ENCODE measurements around the gene GIMAP5.
A peak's percentile ranks its signal among the peaks of the same experiment; 100 is the strongest.

- peak; percentile 26 to 70 (median 59) for TF ChIP-seq CTCF (IDR thresholded peaks at IDR 0.05 in 8 of 11, conservative IDR thresholded peaks at IDR 0.05 in 3 of 11)
- TF ChIP-seq POLR2A (IDR thresholded peaks at IDR 0.05) = no peak
- no peak for TF ChIP-seq POLR2AphosphoS5 (IDR thresholded peaks at IDR 0.05)
Measured at GRCh38 chr7:150756858-150757257, 19.6 kb downstream of the GIMAP5 start.
